SKM-1 (cell line): ENCODE measurements around the gene NDUFAF5.
"Not testable (repeated sequence)": the region's sequence is repeated elsewhere in the genome, so short reads cannot be mapped to it uniquely, and the experiment has no call there.

Experiments
- DNase-seq: peaks from one replicate; lab custom pipeline; 2025; ENCODE audit not compliant: unreplicated experiment; lab: John Stamatoyannopoulos, UW

The NDUFAF5 gene

GRCh38 chr20:13784893-13785715, at the start of gene NDUFAF5, which contains the start of gene ESF1:
NDUFAF5 (plus strand) TSS chr20:13785028; CDS start chr20:13785069, 41 bp downstream.
ESF1 (minus strand) TSS chr20:13784919; CDS start chr20:13783140, 1,779 bp downstream.
- DNase-seq: peak; percentile 44

- DNase-seq: no peak
Observed at GRCh38 chr20:13735826-13736225, 49.0 kb upstream of the NDUFAF5 start.

DNA sequence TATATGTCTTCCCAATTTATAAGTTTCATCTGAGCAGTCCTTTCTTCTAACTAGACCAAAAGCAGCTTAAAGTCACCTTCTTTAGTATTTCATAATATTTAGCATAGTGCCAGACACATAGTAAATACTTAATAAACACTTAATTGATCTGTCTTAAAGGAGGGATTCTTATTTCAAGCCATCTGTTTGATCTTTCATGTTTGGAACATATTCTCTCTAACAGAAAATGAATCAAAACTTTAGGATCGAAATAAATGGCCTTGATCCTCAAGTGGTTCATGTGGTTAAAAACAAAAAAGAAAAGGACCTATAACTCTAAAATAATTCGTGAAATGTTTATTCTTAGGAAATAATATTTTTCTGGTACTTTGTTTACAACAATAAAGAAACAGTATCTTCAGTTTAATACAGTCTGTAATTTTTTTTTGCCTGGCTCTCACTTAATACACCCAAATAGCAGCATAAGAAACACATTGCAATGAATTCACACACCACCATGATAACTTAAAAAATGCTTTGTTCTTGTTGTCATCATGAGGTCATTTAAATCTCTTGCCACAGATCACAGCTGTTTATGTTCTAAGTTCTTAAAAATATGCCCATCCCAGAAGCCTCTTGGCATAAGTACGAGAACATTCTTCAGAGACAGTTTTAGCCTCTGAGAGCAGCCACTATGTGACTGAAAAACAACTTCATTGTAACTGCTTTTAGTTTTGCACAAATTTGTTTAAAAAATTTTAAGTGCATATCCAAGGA, 48.2 kb upstream of the NDUFAF5 start:
- DNase-seq: no peak

GRCh38 chr20:13738187-13738586, 46.6 kb upstream of the NDUFAF5 start:
- DNase-seq: not testable (repeated sequence)

DNA sequence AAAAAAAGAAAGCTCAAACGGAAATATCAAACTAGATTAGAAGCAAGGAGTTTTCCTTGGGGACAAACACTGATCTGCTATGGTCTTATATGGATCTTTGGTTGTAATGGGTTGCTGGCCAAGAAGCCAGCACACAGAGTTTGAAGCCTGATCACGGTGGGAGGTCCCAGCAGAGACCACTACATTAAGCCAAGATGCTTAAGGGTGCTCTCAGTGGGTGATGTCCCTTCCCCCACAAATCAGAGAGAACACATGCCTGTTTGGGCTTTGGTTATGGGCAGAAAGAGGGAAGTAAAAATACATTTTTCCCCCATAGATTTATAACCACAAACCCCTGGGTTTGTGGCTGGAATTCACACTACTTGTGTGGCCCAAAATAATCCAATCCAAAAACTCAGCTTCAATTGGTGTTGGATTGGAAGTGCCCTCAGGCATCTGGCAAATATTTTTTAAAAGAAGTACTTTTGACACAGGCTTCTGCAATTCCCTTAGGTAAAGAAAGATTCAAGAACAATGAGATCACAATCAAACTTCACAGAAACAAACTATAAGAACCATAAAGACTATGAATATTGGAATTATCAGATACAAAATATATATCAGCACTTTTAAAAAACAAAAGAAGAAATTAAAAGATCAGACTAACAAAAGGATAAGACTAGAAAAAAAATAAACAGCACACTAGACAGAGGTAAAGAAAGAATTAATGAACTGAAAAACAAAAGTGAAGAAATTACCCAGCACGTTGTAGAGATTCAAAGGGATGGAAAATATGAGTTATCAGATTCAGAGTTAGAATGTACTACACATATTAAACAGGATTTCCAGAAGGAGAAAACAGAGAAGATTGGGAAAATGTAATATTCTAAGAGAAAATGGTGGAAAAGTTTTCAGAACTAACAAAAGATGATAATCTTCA, 44.8 kb upstream of the NDUFAF5 start:
- DNase-seq: no peak

- no peak for DNase-seq
Observed at GRCh38 chr20:13741879-13742278, 42.9 kb upstream of the NDUFAF5 start.

DNA sequence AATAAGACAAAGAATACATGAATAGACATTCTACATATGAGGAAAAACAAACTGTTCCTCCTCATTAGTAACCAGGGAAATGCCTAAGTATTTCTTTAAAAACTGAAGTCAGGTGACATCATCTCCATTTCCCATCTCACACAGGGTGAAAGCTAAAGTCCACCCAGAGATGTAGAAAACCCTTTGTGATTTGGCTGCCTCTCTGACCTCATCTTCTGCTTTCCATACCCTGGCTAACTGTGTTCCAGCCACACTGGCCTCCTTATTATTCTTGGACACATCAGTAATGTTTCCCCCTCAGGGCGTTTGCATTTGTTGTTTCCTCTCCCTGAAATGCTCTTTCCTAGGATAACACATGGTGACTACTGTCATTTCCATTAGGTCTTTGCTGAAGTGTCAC, 40.5 kb upstream of the NDUFAF5 start:
- DNase-seq: no peak

GRCh38 chr20:13745784-13746183, 39.0 kb upstream of the NDUFAF5 start:
- DNase-seq: no peak

- no peak for DNase-seq
Observed at GRCh38 chr20:13749811-13750210, 35.0 kb upstream of the NDUFAF5 start.

GRCh38 chr20:13753436-13754036, 31.3 kb upstream of the NDUFAF5 start:
- no peak for DNase-seq

DNA sequence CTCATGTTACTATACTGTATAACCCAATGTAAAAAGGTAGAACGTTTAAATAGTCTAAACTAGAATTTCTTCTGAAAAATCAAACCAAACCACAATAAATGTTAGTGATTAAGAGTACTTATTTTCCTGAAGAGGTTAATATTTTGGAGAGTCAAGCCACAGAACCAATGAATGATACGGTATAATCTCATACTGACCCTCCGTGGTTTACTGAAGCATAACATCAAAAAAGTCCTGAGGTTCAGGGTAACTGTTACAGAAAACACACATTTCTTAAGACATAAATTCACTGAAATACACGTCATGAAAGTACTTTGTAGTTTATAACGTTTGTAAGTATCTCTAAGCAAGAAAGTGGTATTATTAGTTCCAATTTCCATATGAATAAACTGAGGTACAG, 29.0 kb upstream of the NDUFAF5 start:
- no peak for DNase-seq

DNA sequence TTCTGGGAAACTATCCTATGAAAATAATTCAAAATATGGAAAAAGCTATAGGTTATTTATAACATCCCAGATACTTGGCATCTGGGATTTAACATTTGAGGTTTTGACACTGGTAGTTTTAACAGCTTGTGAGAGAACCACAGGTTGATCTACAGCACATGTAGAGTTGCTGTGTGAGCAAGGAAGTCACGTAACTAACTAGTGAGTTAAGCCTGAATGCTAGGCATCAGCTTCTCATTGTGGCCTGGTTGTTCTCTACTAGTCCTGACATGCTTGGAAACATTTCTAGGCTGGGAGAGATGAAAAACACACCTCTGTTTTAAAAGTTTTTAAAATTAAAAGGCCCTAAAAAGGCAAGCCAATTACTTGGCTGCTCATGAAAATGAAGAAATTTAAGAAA, 28.3 kb upstream of the NDUFAF5 start:
- no peak for DNase-seq

DNA sequence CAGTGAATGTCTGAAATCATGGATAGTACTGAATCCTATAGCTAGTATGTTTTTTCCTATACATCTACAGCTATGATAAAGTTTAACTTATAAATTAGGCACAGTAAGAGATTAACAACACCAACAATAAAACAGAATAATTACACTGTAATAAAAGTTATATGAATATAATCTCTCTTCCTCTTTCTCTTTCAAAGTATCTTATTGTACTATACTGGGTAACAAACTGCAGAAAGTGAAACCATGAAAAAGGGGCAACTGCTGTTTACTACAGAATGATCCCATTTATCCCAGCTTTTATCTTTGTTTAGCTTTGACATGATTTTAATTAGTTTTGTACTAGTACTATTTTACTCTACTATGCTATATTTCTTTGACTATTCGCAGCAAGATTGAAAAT, 25.9 kb upstream of the NDUFAF5 start:
- DNase-seq: no peak

- DNase-seq: not testable (repeated sequence)
Observed at GRCh38 chr20:13760451-13760946, 24.3 kb upstream of the NDUFAF5 start.

- DNase-seq: no peak
Observed at GRCh38 chr20:13765299-13765698, 19.5 kb upstream of the NDUFAF5 start.

DNA sequence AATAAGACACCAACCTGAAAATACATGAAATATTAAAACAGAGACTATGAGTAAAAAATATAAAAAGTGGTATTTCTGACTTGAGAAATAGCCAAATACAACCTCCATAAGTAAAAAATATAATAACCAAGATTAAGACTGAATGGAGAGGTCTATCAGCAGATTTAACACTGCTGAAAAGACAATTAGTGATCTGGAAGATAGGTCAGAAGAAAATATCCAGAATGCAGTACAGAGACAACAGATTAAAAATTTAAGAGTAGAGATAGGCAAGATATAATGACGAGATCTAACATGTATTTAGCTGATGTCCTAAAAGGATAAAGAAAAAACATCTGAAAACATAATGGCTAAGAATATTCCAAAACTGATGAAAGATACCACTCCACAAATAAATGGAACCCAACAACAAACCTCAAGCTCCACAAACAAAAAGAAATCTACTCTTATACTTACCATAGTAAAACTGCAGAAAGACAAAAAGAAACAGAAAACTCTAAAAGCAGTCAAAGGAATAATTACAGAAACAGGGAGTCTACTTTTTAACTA, 18.9 kb upstream of the NDUFAF5 start:
- no peak for DNase-seq

GRCh38 chr20:13770141-13770540, 14.7 kb upstream of the NDUFAF5 start:
- no peak for DNase-seq

GRCh38 chr20:13771853-13772453, 12.9 kb upstream of the NDUFAF5 start:
- no peak for DNase-seq

- no peak for DNase-seq
Observed at GRCh38 chr20:13772529-13772928, 12.3 kb upstream of the NDUFAF5 start.

GRCh38 chr20:13775867-13776266, 9.0 kb upstream of the NDUFAF5 start:
- DNase-seq: no peak
